GM21786 (cell line): Measurements from ENCODE around the gene MROH2B.

ENCODE experiments used
- ATAC-seq: cut with Tn5 transposase; IDR thresholded peaks from one replicate; pipeline ENCODE4 v1.9.1; 2021; ENCODE audit not compliant: unreplicated experiment

MROH2B gene

DNA sequence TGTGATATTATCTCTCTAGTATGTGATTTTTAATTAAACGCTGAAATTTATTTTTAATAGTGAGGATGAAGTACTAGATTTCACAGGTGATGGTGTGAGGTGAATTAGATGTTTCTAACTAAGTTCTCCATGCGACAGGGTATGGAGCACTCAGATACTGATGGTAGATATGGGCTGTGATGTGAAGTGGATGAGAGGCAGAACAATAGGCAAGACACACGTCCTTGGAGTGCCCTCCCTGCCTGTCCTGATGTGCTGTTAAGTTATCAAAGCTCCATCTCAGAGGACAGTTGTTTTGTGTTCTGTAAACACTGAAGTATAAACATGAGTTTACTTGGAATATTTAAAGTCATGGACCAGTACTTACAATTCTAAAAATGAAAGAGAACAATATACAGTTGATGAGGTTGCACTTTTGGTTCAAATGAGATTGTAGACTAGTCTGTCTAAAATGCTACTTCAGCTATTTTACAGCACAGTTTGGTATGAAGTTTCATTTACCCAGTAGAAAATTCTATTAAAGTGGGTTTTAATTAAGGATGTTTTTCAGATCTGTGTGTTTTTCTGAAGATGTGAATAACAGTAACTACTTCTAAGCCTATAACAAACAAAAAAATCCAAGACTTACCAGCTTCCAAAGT lies 97.7 kb downstream of the MROH2B start:
- no peak for ATAC-seq

DNA sequence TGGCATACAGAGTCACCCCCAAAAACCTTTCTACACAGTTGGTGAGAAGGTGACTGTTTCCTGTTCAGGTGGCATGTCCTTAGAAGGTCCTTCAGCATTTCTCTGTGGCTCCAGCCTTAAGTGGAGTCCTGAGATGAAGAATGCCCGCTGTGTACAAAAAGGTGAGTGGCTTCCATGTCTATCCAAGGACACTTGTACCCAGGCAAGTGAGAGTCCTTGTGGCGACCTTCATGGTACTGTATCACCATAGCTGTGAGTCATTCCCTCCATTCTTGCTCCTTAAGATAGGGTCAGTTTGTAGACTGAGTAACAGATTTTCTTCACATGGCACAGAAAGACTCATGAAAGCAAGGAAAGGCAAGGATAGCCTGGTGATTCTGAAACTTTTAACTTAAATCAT lies 98.7 kb downstream of the MROH2B start:
- ATAC-seq: no peak

DNA sequence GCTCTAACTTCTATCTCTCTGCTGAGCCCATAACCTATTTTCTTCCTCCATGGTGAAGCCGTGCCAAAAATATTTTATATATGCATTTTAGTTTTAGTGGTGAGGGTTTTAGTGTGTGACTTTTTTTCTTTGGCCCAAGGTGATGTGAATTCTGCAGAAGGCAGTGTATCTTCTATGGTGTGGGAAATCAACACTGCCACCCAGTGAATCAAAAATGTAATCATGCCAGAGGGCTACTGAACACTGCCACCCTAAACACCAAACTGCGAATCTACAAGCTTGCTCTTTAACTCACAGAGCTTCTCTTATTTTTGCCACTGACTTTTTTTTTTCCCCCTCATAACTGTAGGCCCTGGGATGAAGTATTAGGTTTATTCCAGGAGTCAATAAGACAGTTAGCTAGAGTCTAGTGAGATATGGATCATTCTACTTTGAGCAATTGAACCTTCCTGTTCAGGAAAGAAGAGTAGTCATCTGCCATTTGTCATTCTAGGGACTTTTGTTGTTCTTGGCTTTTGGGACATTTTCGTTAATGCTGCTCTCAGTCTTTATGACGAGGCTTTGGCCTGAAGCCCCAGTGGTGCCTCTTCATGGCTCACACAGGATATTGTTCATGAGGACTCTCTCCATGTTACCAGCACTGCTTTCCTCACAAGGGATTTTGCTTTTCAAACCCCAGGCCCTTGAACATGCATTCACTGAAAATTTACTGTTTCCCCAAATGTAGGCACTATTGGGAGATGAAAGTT lies 108.8 kb downstream of the MROH2B start:
- ATAC-seq: no peak

GRCh38 chr5:40960037-40960436 lies 111.1 kb downstream of the MROH2B start:
- ATAC-seq: no peak

GRCh38 chr5:40958811-40959210 lies 112.3 kb downstream of the MROH2B start:
- ATAC-seq: no peak

GRCh38 chr5:40957048-40957447 lies 114.1 kb downstream of the MROH2B start:
- ATAC-seq: no peak

GRCh38 chr5:40955313-40955712 lies 115.8 kb downstream of the MROH2B start:
- ATAC-seq: no peak
